IPS-18c (cell line): ENCODE results near the gene SEC61A2.

Experiments
- H3K4me3 ChIP-seq: 2 replicates; pipeline ENCODE4 v1.7.0; 2013; ENCODE audit warnings: low read depth, mild to moderate bottlenecking, low read length, moderate library complexity; ENCODE audit not compliant: insufficient read depth
- H3K9me3 ChIP-seq: one replicate; pipeline ENCODE4 v1.6.1; 2013; ENCODE audit warnings: mild to moderate bottlenecking, low read length, moderate library complexity; ENCODE audit not compliant: control insufficient read depth, insufficient read depth

SEC61A2 gene

DNA sequence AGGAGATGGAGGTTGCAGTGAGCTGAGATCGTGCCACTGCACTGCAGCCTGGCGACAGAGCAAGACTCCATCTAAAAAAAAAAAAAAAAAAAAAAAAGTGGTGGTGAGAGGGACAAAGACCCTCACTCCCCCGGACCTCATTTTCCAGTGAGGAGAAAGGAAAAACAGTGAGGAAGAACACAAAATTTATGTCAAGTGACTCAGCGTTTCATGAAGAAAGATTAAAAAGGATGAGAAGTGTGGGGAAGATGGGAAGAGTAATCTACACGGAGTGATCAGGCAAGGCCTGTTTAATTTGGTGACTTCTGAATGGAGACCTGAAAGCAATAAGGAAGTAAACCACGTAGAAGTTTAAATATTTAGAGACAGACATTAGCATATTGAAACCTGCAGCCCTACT, 59.2 kb downstream of the SEC61A2 start:
- Histone ChIP-seq H3K4me3 (no peak overlapping the region), H3K9me3 (no peaks in the 10 kb centered on the region)

DNA sequence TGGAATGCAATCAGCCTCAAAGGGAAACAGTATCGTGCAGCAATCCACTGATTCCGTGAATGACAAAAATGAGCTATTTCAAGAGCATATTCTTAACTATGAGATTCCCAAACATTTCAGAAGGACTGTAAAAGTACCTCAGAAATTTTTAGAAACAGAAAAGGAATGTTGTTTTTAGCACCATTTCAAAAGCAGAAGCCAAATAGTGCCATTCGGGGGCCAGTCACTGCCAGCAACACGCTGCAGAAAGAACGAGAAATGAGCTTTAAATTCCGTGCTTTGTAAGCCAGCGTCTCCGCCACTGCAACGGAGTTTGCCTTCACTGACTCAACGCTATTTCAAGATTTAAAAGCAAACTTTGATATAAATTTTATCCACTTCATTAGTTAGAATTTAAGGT, 59.9 kb downstream of the SEC61A2 start:
- no peak overlapping the region for H3K4me3 ChIP-seq
- H3K9me3 ChIP-seq: no peaks in the 10 kb centered on the region

DNA sequence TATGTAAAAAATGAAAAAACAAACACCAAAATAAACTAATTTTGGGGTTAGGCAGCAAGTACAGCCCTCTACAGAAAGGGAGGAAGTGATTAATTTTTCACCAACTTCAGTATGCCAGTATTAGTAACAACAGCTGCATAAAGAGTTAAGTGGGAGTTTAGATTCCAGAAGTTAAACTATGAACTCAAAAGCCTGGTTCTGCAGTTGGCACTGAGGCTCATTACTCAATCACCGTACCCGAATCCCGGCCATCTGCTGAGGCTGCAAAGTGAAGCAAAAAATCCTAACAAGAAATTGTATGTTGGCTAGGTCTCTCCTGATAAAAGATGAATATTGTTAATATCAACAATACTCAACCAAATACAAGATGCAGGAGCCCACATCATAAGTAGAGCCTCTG, 62.2 kb downstream of the SEC61A2 start:
- Histone ChIP-seq H3K4me3 (no peak overlapping the region), H3K9me3 (no peaks in the 10 kb centered on the region)

- no peak overlapping the region for H3K4me3 ChIP-seq
- H3K9me3 ChIP-seq: no peaks in the 10 kb centered on the region
These were observed 63.7 kb downstream of the SEC61A2 start for GRCh38 chr10:12193193-12193592.

GRCh38 chr10:12194752-12195271, 65.3 kb downstream of the SEC61A2 start:
- H3K9me3 ChIP-seq: no peaks in the 10 kb centered on the region
- peak overlapping the region; percentile 99 for H3K4me3 ChIP-seq

DNA sequence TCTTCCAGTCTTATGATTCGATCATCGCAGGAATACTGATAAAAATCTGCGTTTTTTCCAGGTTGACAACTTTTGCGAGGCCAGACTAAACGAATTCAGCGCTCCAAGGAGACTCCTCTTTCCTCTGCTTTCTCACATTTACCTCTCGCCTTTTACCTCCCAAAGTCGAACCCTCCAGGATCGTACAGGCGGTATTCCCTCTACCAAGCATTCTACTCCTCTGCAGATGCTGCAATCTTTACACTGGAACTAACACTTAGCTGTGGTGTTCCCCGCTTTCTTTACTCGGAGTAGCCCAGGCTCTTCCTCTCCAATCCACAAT, 65.8 kb downstream of the SEC61A2 start:
- H3K4me3 ChIP-seq: peak overlapping the region; percentile 99
- H3K9me3 ChIP-seq: no peaks in the 10 kb centered on the region

- no peaks in the 10 kb centered on the region for H3K9me3 ChIP-seq
- peak within 1 kb of the TSS; percentile 99 for H3K4me3 ChIP-seq
These were observed 66.4 kb downstream of the SEC61A2 start, which contains the start of the genes CDC123 and NUDT5 for GRCh38 chr10:12195603-12196506. Gene CDC123, plus strand, starts transcription at chr10:12196188. Its CDS starts 58 bp downstream, at chr10:12196246. Gene NUDT5, minus strand, starts transcription at chr10:12195891. Its CDS starts 9,600 bp downstream, at chr10:12186291.

GRCh38 chr10:12196531-12197211, 67.2 kb downstream of the SEC61A2 start:
- peak overlapping the region; percentile 99 for H3K4me3 ChIP-seq
- no peaks in the 10 kb centered on the region for H3K9me3 ChIP-seq

- no peak overlapping the region for H3K4me3 ChIP-seq
- H3K9me3 ChIP-seq: no peaks in the 10 kb centered on the region
These were observed 68.7 kb downstream of the SEC61A2 start for GRCh38 chr10:12198156-12198555.

DNA sequence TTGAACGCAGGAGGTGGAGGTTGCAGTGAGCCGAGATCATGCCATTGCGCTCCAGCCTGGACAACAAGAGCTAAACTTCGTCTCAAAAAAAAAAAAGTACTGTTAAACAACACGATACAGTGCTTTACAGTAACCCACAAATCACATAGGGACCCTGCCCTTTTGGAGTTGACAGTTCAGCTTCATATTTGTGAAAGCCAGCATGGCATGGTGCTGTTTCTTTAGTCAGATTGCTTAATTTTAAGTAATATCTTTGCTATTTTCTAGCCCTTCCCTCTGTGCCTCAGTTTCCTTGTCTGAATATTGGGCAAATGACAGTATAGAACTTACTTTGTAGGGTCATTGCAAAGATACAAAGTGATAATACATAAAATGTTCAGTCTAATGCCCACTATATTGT, 71.4 kb downstream of the SEC61A2 start:
- no peak overlapping the region for H3K4me3 ChIP-seq

GRCh38 chr10:12201543-12201942, 72.1 kb downstream of the SEC61A2 start:
- Histone ChIP-seq H3K4me3 (no peak overlapping the region), H3K9me3 (no peaks in the 10 kb centered on the region)

More for the DNA sequence above, 71.4 kb downstream of the SEC61A2 start:
- no peaks in the 10 kb centered on the region for H3K9me3 ChIP-seq

DNA sequence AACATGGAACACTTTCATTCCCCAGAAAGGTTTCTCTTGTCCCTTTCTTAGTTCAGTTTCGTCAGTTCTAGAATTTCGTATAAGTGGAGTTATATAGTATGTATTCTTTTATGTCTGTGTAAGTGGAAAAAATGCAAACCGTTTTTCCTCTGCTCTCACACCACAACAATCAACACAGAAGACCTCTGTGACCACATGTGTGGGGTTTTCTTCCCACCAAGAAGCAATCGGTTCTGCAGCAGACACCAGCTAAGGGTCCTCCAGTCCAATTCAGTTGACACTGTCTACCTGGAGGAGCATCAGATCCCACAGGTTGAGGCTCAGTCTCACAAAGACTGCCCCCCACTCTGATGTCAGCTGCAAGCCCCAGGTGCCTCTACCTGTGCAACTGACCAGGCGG, 72.7 kb downstream of the SEC61A2 start:
- Histone ChIP-seq H3K4me3 (no peak overlapping the region), H3K9me3 (no peaks in the 10 kb centered on the region)

DNA sequence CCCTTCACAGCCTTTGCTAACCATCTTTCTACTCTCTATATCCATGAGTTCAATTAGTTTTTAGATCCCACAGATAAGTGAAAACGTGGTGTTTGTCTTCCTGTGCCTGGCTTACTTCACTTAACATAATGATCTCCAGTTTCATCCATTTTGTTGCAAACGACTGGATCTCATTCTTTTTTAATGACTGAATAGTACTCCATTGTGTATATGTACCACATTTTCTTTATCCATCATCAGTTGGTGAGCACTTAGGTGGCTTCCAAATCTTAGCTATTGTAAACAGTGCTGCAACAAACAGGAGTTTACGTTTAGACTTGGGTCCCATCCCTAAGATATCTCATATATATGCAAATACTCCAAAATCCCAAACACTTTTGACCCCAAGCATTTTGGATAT, 75.6 kb downstream of the SEC61A2 start:
- no peaks in the 10 kb centered on the region for H3K9me3 ChIP-seq

DNA sequence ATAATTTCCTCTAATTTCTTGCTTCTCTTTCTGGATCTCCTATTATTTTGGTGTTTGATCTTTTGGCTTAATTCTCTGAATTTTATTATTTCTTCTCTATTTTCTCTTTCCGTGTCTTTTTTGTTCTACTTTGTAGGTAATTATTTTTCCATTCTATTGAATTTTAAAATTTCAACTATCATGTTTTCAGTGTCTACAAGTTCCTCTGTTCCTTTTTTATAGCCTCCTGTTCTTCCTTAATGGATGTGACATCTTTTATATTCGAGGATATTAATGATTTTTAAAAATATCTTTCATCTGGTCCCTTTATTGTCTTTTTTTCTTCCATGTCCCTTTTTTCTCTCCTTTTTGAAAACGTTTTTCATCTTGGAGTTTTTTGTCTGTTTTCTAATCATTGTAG, 77.6 kb downstream of the SEC61A2 start:
- Histone ChIP-seq H3K4me3 (no peak overlapping the region), H3K9me3 (no peaks in the 10 kb centered on the region)

More for the DNA sequence above, 75.6 kb downstream of the SEC61A2 start:
- H3K4me3 ChIP-seq: no peak overlapping the region

GRCh38 chr10:12208460-12208859, 79.0 kb downstream of the SEC61A2 start:
- H3K4me3 ChIP-seq: no peak overlapping the region
- H3K9me3 ChIP-seq: no peaks in the 10 kb centered on the region

GRCh38 chr10:12212454-12212853, 83.0 kb downstream of the SEC61A2 start:
- Histone ChIP-seq H3K9me3 (no peaks in the 10 kb centered on the region), H3K4me3 (no peak overlapping the region)

GRCh38 chr10:12213621-12214020, 84.1 kb downstream of the SEC61A2 start:
- Histone ChIP-seq H3K9me3 (no peaks in the 10 kb centered on the region), H3K4me3 (no peak overlapping the region)

GRCh38 chr10:12214093-12214492, 84.6 kb downstream of the SEC61A2 start:
- H3K9me3 ChIP-seq: no peaks in the 10 kb centered on the region
- no peak overlapping the region for H3K4me3 ChIP-seq
